NCI-H1417 (cell line): ENCODE data around the gene NRG3.

ENCODE experiments used
- DNase-seq, 3 experiments: peaks; one replicate each; lab custom pipeline; 2025; lab: John Stamatoyannopoulos, UW

NRG3 gene

DNA sequence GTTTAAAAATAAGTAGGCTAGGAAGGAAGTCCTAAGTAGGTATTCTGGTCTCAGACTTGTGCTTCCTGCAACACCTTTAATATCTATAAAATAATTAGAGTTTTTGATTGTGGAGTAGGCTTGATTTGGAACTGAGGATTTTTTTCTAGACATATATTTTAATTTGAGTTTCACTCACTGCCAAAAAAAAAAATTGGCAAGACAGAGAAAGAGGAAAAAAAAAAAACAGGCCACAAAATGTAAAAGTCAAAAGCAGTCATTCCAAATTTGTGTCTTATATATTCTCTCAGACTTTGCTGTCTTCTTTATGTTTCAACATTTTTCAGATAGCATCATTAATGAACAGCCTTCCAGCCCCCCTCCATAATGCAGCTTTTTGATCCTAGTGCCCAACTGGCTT, 346.1 kb downstream of the NRG3 start:
- DNase-seq = no peak

DNA sequence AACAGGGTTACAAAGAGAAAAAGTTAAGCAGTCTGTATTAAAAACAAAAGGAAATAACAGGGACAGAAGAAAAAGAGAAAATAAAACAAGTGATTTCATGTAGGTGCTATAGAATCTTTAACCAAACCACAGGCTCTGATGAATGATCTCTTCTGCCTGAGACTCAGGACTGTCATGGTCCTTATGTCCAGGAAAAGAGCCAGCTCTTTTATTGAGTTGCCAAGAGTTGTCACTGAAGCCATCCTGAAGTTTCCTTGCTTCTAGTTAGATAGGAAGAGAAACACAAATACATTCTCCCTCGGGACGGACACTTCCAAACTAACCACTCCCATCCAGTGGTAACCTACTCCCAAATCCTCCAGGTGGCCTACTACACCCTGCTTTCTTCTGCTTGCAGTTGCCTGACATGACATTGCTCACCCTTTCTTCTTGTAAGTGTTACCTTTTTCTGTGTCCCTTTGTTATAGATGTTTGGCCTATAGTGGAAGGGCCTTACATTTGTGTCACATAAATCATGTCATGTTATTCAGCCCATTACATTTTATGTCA, 346.7 kb downstream of the NRG3 start:
- no peak for DNase-seq

DNA sequence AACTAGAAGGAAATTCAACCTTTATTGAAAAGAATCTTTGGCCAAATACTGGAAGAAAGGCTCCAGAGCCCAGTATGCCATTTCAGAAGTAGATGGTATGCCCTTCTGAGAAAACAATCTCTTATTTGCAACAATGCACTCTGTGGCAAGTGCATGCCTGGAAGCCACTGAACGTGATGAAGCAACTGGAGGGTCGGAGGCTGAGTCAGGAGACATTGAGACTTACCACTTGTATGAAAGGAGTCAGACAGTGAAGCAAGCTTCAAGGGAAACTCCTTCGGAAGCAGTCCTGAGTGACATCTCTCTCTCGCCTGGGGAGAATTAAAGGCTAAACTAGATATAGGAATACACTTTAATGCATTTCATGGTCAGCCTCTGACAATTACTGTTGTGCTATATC, 353.7 kb downstream of the NRG3 start:
- DNase-seq = no peak

DNA sequence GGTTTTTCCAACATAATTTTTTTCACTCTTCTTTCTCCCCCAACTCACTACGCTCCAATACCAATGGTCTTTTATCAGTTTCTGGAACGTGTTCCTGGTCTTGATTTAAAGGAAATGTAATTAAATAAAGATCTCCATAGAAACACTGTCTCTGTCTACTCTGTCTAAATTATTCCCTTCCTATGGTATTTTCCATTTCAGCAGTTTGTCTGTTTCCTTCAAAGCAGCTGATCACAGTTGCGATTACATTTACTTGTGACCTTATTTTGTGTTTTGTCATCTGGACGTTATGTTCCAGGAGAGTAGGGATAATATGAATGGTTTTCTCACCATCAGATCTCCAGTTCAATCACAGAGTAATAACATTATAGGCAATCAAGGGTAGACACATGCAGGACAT, 359.2 kb downstream of the NRG3 start:
- DNase-seq = no peak

DNA sequence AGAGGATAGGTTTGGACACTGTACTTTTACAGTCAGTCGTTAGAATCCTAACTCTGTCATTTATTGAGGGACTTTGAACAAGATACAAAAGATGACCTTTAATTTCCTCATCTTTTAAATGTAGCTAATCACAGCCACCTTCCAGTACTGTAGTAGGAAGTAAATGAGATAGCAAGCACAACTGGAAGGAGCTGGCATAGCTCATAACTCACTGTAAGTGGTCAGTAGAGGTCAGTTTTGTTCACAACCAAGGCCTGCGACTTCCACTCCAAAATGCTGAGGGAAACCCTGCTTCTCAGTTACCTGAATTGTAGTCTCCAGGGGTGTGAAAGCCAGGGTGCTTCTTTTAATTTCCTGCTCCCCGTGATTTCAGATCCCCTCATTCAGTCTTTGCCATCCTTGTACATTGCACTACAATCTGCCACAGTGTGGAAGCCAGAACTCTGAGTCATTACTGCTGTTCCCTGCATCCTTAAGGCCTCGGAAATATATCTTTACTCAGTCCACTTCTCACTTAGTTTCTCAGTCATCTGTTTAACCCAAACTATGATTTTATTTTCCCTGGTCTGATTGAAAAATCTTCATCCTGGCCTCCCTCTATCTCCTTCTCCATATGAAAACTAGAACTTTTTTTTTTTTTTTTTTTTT, 361.2 kb downstream of the NRG3 start:
- no peak for DNase-seq

DNA sequence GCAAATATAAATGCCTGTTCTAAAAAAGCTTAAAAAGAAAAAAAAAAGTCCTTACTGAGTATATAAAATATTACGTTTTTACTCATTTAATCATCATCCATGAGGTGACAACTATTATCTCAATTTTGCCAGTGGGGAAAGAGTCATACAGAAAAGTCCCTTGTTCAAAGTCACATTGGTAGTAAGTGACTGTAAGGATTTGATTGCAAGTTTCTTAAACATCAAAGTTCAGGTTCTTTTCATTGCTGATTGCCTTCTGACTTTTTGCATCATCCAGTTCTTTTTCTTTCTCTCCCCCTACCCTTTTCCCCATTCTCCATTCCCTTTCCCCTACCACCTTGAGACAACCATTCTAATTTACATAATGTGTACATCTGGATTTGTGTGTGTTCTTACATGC, 363.3 kb downstream of the NRG3 start:
- DNase-seq = no peak

DNA sequence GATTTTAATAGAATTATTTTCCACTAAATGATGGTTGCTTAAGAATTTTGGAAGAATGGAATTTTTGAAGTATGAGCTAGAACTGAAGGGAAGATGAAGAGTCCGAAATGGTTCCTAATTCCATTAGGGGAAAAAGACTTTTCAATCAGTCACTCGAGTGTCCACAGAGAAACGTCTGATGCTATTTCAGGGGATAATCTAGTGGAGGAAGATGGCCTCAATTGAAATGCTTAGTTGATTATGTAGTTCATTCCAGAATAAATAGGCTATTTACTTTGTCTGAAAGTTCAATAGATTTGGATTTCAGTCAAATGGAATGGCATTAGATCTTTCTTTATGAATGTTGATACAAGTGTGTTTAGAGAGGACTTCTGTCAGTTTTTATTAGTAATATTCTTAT, 365.4 kb downstream of the NRG3 start:
- no peak for DNase-seq

DNA sequence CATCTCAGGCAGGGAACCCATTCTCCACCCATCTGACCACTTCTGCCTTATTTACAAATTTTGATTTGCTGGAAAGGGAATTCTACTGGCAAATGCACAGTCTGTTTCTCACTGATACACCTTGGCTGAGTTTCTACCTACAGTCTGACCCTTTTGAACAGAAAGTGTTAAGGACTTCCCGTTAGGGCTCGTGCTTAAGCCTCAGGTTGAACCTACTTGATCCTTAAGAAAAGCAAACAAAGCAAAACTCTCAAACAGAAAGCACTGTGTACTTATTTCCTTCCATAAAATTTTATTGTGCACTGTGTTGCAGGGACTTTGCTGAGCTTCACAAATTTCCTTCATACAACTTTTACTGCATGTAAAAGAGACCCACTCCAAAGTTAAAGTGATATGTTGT, 367.8 kb downstream of the NRG3 start:
- DNase-seq = no peak

DNA sequence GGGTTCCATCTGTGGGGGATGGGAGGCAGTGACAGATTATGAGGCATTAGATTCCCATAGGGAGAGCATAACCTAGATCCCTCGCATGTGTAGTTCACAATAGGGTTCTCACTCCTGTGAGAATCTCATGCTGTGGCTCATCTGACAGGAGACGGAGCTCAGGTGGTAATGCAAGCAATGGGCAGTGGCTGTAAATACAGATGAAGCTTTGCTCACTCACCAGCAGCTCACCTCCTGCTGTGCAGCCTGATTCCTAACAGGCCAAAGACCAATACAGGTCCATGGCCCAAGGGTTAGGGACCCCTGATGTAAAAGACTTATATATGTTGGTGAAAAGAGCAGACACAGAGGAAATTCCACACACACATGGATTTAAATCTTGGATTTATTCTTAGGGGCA, 370.2 kb downstream of the NRG3 start:
- DNase-seq = no peak

DNA sequence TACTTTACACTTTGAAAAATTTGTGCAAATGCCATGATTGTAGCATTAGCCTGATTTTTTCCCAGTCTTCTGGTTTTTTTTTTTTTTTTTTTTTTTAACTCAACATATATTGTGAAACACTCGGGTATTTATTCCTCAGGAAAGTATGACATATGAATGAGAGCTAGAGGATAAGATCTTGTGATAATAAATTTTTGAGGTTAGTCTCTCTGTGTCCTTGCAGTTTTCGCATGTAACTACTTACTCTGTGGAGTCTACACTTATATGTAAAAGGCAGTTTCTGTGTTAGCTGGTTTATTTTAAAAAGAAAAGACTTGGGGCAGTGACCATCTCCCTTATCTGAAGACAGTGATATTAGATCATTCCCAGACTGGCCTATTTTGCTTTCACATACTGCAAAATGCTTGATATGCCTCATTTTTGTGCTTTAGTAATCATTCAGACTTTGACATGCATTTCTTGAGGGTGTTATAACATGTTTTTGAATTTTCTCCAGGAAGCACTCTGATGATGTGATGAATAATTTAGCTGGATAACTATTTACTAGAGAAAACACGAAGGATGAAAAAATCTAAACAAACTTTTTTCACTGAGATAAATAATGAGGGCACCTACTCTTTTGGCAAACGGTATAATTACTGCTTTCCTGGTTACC, 371.0 kb downstream of the NRG3 start:
- no peak for DNase-seq

DNA sequence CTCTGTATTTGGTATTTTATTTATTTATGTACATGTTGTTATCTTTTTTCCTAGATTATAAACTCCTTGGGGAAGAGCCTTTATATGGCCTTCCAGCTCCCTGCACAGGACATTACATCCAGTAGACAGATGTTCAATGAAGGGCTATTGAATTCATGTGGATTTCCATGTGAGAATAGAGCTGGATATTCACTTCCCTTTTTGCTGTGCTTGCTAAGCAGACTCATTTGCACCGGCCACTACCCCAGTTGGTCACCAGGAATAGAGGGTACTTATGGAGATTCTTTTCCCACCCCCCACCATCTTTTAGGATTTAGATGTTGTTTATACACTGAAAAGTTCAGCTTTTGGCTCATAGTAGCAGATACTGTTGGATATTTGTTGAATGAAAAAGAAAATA, 374.1 kb downstream of the NRG3 start:
- DNase-seq = no peak

DNA sequence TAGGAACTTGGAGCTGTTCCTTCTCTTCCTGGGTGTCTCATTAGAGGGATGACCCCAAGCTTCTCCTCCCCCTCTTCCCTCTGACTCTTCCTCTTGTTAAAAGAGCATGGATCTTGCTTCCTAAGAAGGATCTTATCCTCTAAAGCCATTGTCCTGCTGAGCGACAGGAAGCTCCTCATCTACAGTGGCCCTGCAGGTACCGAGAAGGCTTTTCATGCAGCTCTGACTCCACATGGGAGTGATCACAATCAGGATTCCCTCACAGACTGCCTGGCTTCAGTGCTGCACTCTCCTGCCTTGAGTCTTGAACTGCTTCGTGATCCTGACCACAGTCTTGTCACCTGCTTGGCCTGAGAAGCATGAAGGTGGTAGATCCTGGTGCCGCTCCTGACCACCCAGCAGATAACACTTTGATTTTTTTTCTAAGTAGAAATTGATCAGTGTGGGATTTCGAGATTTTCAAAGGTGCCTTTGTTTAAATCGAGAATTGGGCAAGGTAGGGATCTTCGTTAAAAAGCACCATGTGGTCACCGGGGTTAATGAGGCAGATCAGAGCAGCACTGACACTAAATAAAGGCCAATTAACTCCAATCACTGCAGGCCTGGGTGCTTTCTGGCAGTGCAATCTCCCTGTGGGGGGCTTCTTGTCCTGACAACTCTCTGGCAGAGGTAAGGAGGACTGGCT, 376.4 kb downstream of the NRG3 start:
- DNase-seq = peak in 1 of 3 experiments; percentile 0

DNA sequence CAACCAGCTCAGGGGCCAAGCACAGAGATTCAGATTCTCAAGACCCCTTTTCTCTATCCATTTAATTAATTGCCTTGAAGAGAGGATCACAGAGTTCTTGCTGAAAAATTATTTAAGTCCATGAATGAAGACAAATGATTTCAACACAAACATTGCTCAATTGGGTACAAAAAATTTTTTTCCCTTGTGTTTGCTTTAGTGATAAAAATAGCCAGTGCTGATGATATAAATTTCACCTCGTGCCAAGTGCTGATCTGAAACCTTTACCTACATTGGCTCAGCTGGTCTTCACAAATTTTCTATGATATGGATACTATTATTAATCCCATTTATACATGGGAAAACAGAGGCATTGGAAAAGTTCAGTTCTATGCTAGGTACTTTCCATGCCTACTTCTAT, 377.1 kb downstream of the NRG3 start:
- no peak for DNase-seq

DNA sequence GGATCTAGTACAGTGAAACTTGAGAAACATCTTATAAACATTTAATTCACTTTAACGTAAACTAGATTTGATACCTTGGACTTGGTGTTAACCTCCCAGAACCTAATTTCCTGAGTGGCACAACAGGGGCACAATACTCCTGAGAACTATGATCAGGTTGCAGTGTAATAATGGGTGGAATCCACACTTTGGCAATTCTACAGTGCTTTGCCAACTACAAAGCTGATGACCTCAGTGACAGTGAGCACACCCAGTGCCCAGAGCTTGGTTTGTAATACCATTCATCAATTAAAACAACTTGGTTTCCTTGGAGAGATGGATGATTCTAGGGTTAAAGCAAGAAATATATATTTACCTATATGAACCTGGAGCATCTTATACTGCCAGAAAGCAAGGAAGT, 379.2 kb downstream of the NRG3 start:
- DNase-seq = no peak

DNA sequence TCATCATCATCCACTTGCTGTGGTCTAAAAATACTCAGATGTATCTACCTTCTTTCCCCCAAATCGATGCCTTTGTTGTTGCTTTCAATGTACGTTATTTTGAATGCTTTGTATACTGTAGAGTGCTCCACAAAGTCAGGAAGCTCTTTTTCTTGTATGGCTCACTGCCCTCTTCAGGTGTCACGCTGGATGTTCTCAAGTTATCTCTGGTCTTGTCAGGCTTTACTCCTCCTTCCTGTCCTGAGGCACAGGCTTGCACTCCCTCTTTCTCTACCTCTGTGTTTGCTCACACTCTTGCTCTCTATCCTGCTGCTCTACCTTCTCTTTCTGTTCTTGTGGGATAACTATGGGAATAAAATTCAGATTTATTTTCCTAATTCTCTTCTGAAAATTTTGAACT, 381.3 kb downstream of the NRG3 start:
- no peak for DNase-seq

DNA sequence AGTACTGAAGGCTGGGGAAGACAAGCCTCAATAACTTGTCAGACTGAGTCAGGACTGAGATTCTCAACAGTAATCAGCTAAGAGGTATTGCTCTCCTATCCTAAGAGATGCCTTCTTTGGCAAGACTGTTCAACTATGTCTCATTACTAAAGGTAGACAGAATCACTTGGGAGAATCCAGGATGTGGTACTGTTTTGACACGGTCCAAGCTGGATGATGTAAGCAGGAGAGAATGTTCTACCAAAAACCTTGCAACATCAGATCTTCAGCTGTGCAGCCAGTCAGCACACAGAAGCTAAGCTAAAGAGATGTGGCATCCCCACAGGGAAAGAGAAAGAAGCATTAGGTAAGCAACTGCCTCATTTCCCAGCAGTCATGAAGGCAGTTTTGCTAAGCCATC, 391.4 kb downstream of the NRG3 start:
- no peak for DNase-seq

DNA sequence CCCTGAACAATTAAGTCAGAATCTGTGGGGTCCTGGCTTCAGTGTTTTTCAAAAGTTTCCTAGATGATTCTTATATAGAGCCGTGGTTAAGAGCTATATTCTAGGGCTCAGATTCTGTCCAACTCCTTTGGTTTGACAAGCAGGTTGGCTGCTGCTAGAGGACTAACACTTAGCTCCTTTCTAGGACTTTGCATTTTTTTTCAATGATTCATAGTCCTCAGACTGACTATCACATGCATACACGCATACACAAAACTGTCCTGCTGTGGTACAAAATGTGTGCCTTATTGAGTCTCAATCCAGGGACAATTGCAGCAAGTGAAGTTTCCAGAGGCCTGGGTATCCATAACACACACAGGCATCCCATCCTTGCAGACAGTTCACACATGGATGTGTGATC, 392.0 kb downstream of the NRG3 start:
- DNase-seq = no peak

DNA sequence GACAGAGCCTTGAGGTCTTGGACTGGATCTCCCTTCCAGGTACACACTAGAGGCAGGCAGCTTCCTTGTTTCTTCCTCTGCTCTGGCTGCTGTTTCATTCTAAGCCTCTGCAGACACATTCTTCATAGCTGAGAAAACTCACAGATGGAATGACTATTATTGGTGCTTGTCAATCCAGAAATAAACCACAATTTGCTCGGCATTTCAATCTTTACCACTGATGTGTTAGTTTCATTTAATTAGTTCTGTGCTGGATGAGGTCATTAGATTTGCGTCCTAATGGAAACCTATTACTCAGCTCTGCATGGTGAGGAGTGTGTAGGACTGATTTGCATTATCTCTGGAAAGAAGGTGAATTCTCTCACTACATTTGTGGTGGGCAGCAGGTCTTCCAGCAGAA, 392.5 kb downstream of the NRG3 start:
- no peak for DNase-seq

DNA sequence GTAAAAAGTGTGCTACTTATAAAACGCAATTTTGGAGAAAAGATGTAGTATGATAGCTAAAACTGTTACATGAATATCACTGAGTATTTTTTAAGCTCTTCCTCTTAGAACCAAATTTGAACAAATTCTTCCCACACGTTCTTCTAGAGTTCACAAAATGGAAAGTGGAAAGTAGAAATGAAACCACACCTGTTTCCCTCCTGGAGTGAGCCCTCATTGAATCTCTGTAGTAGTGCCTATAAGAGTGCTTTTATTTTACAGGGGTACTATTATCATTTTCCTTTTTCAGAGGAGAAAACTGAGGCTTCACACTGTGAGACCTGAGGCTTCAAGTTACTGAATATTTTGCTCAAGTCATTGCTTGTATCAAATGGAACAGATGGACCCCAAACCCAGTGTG, 393.0 kb downstream of the NRG3 start:
- DNase-seq = no peak

DNA sequence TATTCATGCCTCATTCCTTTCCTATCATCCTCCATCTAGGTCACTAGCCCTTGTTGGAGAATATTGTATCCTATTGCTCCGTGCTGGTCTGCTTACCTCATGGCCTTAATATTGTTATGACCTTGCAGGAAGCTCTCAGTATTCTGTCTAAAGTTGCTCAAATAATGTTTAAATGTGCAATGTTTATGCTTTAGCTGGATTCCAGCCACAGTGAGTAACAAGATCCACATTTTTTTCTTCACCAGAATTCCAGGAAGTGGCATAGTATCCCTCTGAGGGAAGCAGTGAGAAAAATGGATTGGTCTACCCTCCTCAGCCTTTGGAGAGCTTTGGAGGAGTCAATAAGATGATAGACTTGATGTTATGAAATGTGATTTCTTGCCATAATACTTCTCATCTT, 402.6 kb downstream of the NRG3 start:
- DNase-seq = no peak

DNA sequence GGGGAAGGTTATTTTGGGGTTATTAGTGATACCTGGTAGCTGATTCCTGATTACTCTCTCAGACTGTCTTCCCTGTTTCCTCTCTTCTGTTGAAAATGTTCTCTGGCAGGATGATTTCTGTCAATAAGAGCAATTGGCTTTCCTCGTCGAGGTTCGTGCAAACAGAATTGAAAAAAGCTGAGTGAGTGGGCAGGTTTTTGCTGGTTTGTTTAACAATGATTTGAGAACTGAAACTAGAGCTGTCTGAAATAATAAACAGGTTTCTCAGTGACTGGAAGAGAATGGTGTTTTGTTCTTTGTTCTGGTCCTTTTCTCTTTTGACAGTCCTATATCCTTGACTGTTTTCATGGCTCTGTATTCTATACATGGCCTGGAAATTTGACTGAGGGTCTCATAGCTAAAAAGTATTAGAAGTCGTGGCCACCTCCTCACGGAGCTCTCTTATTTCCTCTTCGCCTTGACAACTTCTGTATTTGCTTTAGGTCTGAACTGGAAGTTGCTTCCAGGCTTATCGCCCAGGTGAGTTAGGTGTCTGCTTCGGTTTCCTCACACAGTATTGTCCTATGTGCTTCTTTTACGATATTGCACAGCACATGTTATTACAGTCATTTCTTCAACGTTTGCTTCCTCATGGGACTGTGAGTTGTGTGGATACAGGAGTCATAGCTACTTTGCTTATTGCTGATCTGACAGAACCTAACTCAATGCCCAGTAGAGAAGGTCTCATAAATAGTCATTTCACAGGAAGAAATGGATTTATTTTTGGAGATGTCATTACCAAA, 403.6 kb downstream of the NRG3 start:
- DNase-seq = no peak

DNA sequence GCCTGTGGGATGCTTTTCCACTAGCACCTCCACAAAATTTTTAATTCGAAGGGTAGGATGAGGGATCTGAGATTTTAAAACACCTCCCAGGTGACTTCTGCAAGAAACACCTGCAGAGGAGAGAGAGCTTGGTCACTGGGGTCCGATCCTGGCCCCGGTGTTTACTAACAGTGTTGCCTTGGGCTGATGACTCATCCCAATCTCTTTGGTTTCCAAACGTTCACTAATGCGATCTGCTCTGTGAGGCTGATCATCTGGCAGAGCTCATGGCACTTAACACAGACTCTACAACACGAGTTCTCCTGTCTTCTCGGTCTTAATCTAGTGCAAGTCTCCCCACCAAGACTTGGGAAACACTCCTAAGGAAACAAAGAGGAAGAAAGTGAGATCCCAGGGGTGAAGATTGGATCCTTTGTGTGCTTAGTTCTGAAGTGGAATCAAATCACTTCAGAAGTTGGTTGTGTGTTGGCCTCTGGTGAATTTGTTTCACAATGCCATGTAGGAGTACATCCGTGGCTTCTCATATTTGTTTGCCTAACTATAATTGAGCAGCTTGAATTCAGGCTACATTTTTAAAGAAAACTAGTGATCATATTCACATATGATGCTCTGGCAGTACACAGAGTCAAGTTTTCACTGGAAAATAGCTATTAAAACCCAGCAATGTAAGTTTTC, 407.9 kb downstream of the NRG3 start:
- DNase-seq = no peak
